ENCODE results near the gene SSBP3. TPM values are rescaled to one million over a fixed set of nuclear protein-coding genes. Genes with fewer than 3 reads are reported as not detected.

SSBP3 gene
- total and polyA plus RNA-seq, 9 donors: 41.2 to 247 (median 156) TPM

DNA sequence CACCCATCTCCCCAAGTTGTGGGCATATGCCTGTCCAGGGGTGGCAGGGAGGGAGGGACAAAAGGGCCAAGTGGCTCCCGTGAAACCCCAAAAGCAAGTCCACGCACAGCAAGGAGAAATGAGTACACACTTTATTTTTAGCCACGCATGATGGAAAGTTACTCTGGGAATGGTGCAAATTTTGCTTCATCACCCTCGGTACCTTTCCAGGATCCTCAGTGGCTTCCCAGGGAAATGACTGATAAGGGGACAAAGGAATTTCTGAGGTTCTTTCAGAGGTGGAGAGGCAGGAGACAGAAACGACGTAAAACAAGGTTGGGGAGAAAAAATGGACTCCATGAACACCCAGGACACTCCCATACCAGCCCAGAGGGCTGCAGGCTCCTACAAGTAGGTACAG, 65.8 kb downstream of the SSBP3 start:
- peaks cover 47% of the 10 kb centered on the region for H3K4me1 ChIP-seq (ENCODE audit: insufficient read depth)
- intact Hi-C loops (cut with DNase I): no loop called here
- TF ChIP-seq POLR2A (IDR thresholded peaks at IDR 0.05) (no peak), EP300 (IDR thresholded peaks at IDR 0.05) (no peak)
- TF ChIP-seq, protein P1, sequence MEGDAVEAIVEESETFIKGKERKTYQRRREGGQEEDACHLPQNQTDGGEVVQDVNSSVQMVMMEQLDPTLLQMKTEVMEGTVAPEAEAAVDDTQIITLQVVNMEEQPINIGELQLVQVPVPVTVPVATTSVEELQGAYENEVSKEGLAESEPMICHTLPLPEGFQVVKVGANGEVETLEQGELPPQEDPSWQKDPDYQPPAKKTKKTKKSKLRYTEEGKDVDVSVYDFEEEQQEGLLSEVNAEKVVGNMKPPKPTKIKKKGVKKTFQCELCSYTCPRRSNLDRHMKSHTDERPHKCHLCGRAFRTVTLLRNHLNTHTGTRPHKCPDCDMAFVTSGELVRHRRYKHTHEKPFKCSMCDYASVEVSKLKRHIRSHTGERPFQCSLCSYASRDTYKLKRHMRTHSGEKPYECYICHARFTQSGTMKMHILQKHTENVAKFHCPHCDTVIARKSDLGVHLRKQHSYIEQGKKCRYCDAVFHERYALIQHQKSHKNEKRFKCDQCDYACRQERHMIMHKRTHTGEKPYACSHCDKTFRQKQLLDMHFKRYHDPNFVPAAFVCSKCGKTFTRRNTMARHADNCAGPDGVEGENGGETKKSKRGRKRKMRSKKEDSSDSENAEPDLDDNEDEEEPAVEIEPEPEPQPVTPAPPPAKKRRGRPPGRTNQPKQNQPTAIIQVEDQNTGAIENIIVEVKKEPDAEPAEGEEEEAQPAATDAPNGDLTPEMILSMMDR (IDR thresholded peaks at IDR 0.05): no peak
- no peak overlapping the region for H3K27ac ChIP-seq
- 72 to 79% (median 78%) methylated on average over 6 of the region's 6 CpGs for WGBS, 3 donors
- no peak overlapping the region for H3K4me3 ChIP-seq
- H3K9me3 ChIP-seq: no peaks in the 10 kb centered on the region
- DNase-seq: no peak
- H3K27me3 ChIP-seq: no peaks in the 10 kb centered on the region
- H3K36me3 ChIP-seq: no peaks in the 10 kb centered on the region

DNA sequence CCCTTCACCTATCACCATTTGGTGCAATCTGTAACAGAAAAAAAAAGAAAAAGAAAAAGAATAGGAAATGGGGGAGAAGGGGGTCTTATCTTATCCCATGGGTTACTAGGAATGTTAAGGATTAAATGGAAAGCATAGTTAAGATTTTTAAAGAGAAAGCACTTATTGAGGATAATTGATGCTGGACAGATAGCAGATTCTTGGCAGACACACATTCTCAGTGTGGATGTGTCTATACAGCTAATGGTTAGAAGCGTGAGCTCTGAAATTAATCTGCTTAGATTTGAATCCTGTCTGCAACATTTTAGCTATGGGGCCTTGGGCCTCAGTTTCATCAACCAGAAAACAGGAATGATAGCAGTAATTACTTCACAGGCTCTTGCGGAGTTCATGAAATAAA, 67.1 kb downstream of the SSBP3 start:
- DNase-seq: no peak

DNA sequence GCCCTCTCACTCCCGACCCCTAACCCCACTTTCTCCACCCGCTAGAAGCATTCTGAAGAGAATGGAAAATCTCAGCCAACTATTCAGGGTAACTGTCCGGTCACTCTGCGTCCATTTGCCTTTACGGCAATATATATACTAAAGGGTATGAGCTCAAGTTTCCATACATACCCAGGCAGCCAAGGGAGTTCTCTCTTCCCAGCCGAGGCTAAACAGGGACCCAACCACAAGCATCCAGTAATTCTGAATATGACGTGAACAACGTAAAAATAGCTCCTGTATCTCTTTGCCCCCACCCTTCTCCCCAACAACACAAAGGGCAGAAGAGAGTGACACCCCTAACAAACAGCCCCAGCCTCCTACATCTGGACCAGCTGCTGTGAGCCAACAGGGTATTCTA, 67.7 kb downstream of the SSBP3 start:
- 46 to 63% (median 50%) methylated on average over 8 of the region's 8 CpGs for WGBS, 3 donors
- no peaks in the 10 kb centered on the region for H3K27me3 ChIP-seq
- H3K9me3 ChIP-seq: no peaks in the 10 kb centered on the region
- no peaks in the 10 kb centered on the region for H3K36me3 ChIP-seq
- DNase-seq: no peak
- no peak overlapping the region for H3K4me3 ChIP-seq
- intact Hi-C loops (cut with DNase I): no loop called here
- no peak for TF ChIP-seq EP300 (IDR thresholded peaks at IDR 0.05)
- TF ChIP-seq, protein P1 (IDR thresholded peaks at IDR 0.05): no peak
- TF ChIP-seq POLR2A (IDR thresholded peaks at IDR 0.05): no peak
- H3K4me1 ChIP-seq (ENCODE audit: insufficient read depth): peaks cover 59% of the 10 kb centered on the region
- H3K27ac ChIP-seq: peak overlapping the region in 1 of 2 donors; percentile 29

More for the DNA sequence above, 67.1 kb downstream of the SSBP3 start:
- Histone ChIP-seq H3K27me3 (no peaks in the 10 kb centered on the region), H3K4me1 (ENCODE audit: insufficient read depth) (peaks cover 54% of the 10 kb centered on the region), H3K36me3 (no peaks in the 10 kb centered on the region), H3K27ac (peak overlapping the region in 1 of 2 donors; percentile 12), H3K4me3 (no peak overlapping the region), H3K9me3 (no peaks in the 10 kb centered on the region)
- intact Hi-C loops (cut with DNase I): no loop called here
- WGBS, 3 donors: 53 to 59% (median 55%) methylated on average over 2 of the region's 2 CpGs
- no peak for TF ChIP-seq POLR2A (IDR thresholded peaks at IDR 0.05)
- TF ChIP-seq, protein P1 (IDR thresholded peaks at IDR 0.05): no peak
- TF ChIP-seq EP300 (IDR thresholded peaks at IDR 0.05): no peak

DNA sequence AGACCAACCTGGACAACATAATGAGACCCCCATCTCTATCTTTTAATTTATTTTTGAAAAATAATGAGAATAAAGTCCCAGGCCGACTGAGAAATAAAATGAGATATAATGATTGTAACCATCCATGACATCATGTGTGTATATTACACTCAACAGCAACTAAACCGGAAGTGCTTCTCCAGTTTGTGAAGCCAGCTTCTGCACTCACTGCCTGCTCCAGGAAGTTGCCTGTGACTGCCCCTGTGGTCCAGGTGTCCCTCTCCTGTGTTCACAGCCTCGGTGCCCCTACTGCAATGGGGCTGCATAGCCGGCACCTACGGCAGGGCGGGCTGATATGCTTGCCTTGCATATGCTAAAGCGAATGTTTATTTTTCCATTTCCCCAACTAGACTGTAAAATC, 68.3 kb downstream of the SSBP3 start:
- no peaks in the 10 kb centered on the region for H3K27me3 ChIP-seq
- intact Hi-C loops (cut with DNase I): no loop called here
- H3K9me3 ChIP-seq: no peaks in the 10 kb centered on the region
- H3K36me3 ChIP-seq: no peaks in the 10 kb centered on the region
- peak in 1 of 5 donors; percentile 28 for DNase-seq
- H3K27ac ChIP-seq: peak overlapping the region in 1 of 2 donors; percentile 29
- H3K4me3 ChIP-seq: no peak overlapping the region
- H3K4me1 ChIP-seq (ENCODE audit: insufficient read depth): peaks cover 59% of the 10 kb centered on the region
- TF ChIP-seq, protein P1 (IDR thresholded peaks at IDR 0.05): no peak
- no peak for TF ChIP-seq EP300 (IDR thresholded peaks at IDR 0.05)
- no peak for TF ChIP-seq POLR2A (IDR thresholded peaks at IDR 0.05)
- 68 to 72% (median 70%) methylated on average over 7 of the region's 7 CpGs for WGBS, 3 donors
